ENCODE results near the gene FHOD3.

DNA sequence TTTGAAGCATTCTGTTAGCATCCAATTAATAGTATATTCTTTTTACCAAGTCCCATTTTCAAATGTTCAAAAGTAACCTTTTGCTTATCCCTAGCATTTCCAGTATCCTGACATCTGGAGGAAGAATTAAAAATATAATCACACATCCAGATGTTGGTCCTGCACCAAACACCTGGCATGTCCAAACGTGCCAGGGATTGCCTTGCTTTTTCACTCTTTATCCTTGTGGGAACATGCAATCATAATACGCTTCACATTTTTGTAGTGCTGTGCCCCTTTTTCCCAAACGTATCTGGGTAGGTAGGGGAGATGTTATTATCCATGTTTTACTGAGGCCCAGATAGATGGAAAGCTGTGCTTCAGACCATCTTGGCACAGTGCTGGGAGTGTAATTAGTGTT, 398.3 kb downstream of the FHOD3 start:
- TF ChIP-seq, protein P1, sequence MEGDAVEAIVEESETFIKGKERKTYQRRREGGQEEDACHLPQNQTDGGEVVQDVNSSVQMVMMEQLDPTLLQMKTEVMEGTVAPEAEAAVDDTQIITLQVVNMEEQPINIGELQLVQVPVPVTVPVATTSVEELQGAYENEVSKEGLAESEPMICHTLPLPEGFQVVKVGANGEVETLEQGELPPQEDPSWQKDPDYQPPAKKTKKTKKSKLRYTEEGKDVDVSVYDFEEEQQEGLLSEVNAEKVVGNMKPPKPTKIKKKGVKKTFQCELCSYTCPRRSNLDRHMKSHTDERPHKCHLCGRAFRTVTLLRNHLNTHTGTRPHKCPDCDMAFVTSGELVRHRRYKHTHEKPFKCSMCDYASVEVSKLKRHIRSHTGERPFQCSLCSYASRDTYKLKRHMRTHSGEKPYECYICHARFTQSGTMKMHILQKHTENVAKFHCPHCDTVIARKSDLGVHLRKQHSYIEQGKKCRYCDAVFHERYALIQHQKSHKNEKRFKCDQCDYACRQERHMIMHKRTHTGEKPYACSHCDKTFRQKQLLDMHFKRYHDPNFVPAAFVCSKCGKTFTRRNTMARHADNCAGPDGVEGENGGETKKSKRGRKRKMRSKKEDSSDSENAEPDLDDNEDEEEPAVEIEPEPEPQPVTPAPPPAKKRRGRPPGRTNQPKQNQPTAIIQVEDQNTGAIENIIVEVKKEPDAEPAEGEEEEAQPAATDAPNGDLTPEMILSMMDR (IDR thresholded peaks at IDR 0.05; ENCODE audit: low read depth, low read length): no peak
- TF ChIP-seq POLR2A (IDR thresholded peaks at IDR 0.05; ENCODE audit: extremely low read depth, insufficient read length): no peak
- TF ChIP-seq, protein P2, sequence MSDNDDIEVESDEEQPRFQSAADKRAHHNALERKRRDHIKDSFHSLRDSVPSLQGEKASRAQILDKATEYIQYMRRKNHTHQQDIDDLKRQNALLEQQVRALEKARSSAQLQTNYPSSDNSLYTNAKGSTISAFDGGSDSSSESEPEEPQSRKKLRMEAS (IDR thresholded peaks at IDR 0.05; ENCODE audit: low read depth, low read length): no peak
